Dedifferentiated amniotic fluid mesenchymal stem cell (primary cell): ENCODE data around the gene FAM120B.

Source experiments
- DNase-seq: peaks from one replicate; pipeline ENCODE4 v3.0.0-alpha.2; 2016; ENCODE audit errors: extremely low spot score

Gene FAM120B

GRCh38 chr6:170271771-170272314 is 34.7 kb upstream of the FAM120B start:
- DNase-seq, result no peak

- no peak for DNase-seq
These were observed 34.1 kb upstream of the FAM120B start for GRCh38 chr6:170272341-170273065.

DNA sequence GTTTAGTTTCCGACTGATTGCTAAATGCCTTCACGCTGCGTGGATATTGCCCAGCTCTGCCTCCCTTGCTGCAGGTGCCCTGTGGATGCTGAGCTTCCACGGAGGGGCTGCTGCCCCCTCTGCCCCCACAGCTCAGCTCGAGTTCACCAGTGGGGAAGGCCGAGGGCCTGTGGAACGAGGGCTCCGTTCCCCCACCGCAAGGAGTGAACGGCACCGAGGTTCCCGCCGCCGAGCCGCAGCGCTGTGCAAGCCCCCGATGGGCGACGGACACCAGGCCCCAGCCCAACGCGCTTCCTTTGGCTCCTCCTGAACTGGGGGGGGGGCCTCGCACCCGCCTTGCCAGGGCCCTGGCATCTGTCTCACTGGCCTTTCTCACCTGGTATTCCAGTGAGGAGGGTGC is 33.4 kb upstream of the FAM120B start:
- no peak for DNase-seq

GRCh38 chr6:170273681-170274080 is 32.9 kb upstream of the FAM120B start:
- DNase-seq, result no peak

GRCh38 chr6:170274713-170275560 is 31.6 kb upstream of the FAM120B start:
- DNase-seq, result no peak

DNA sequence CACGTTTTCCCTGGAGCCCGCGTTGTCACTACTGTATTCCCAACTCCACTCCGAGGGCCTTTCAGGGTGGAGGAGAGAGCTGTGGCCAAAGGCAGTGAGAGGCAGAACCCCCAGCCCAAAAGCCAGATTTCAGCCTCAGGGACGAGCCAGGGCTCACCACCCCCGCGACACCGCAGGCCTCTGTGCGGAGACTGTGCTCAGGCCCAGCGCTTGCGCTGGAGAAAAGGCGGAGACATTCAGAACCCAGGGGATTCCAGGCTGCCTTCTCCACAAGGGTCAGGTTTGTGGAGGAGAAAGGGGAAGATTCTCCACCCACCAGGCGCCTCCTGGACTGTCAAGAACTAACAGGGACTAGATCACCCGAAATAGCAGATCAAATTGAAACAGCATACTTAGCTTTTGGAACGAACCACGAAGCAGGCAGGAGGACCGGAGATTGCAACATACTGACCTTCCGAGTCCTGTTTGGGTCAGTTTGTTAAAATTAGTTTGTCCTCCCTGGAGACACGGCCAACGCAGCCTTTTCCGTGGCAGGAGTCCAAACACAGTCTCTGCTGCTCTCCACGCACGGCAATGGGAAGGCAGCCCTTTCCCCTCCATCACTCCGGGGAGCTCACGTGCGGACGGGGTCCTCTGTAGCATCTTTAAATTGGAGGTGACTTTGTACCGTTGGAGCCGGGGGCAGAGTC is 30.0 kb upstream of the FAM120B start:
- DNase-seq, result no peak

DNA sequence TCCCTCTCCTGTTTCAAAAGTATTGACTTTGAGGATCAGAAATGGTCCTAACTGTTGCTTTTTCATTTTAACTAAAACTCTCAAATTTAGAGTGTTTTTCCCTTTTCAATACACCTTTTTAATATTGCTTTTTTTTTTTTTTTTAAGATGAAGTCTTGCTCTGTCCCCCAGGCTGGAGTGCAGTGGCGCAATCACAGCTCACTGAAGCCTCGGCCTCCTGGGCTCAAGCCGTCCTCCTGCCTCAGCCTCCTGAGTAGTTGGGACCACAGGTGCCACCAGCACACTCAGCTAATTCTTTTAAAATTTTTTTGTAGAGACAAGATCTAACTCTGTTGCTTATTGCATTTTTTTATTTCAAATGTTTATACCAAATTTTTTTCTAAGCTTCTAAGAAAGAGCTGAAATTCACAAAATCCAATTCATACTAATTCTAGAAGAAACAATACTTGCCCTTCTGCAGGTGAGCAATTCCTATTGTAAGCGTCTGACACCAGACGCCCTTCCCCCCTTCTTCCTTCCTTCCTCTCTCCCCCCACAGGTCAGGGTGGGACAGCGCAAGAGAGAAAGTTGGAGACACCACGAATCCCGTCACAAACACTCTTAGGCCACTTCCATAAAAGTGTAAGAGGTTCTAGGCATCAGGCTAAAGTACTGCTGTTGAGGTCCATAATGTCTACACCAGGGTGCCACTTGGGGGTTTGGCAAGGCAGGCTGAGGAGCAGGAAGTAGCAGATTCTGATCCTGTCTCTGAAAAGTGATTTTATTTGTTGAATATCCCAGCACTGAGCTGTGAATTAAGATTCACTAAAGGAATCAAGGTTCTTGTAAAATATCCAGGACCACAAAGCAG is 28.4 kb upstream of the FAM120B start:
- no peak for DNase-seq

GRCh38 chr6:170278743-170279094 is 27.8 kb upstream of the FAM120B start:
- no peak for DNase-seq

- DNase-seq, result no peak
These were observed 27.1 kb upstream of the FAM120B start for GRCh38 chr6:170279426-170279825.

DNA sequence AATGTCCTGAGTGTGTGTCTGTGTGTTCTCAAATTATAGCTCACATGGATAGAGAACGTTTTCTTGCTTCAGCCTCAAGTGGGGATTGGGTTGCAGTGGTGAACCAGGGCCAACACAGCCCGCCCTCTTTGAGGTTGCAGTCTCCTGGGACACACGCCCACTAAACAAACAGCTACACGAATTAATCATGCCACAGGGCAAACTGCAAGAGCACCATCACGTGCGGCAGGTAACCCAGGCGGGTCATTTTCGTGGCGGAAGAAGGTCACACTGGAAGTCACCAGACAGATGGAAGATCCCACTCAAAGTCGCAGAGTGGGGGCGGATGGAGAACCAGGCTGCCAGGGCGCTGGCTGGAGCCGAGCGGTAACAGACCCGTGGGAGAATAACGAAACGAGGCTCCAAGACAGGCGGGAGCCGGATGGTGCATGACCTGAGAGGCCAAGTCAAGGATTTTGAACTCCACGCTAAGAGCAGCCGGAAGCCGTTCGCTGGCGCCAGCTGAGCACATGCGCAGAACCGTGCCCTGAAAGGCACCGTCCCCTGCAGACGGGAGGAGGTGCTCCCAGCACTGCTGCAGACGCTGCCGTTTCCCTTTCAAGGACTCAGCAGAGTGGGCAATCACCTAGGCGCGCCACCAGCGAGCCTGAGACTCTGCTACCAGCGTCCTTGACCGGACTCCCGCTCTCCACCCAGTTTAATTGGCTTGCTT is 26.4 kb upstream of the FAM120B start:
- DNase-seq, result no peak

DNA sequence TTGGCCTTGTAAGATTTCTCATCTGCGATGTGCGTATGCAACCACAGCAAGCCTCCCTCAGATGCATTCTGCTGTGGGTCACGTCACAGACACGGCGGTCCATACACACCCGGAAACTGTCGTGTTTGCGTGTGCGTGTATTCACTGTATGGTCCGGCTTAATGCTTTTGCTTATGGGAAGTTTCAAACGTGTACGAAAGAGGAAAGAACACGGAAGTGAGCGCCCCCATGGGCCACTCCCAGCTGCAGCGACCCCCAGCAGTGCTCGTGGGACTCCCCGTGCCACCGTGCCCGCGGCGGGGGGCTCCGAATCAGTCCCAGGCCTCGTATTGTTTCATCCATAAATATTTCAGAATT is 25.9 kb upstream of the FAM120B start:
- DNase-seq, result no peak

- no peak for DNase-seq
These were observed 24.9 kb upstream of the FAM120B start for GRCh38 chr6:170281331-170282292.

DNA sequence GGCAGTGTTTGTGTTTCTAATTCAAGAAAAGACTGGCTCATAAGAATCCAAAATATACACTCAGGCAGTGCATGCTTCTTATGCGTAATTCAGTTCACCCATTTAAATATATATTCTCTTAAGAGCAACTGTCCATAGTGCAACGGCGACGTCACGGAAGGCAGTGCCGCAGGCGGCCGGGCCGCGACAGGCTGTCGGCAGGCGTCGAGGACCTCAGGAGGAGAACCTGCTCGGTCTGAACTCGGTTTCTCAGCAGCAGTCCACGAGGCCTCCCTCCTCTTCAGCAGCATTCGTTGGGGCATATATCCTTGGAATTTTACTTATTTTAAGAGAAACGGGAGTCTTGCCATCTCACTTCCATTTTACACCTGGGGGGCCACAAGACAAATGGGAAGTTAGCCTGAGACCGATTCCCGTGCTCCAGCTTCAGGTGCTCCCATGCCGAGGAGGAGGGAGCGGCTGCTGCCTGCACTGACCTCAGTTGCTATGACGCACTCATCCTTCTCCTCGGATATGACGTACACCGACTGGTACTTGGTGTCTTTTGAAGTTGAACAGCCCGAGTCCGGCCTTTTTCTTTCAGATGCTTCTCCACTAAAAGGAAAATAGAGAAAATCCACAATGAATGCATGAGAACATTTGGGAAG is 23.9 kb upstream of the FAM120B start:
- DNase-seq, result no peak

- no peak for DNase-seq
These were observed 23.1 kb upstream of the FAM120B start for GRCh38 chr6:170283212-170284081.

GRCh38 chr6:170284126-170284773 is 22.3 kb upstream of the FAM120B start:
- DNase-seq, result no peak

- DNase-seq, result no peak
These were observed 21.6 kb upstream of the FAM120B start for GRCh38 chr6:170284866-170285469.

DNA sequence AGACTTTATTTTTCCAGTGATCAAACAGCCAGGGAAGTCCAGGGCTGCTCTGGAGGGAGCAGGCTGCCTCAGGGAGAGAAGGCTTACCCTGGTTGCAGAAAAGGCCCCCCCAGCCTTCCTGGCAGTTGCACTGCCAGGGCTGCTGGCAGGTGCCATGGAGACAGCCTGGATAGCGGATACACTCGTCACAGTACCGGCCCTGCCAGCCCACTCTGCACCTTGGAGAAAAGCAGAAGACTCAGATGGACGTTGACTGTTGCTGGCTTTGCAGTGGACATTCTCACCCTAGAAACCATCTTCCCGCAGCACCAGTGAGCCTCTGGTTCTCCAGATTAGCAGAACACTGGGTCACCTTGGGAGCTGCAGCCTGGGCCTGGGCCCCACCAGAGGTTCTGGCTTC is 21.1 kb upstream of the FAM120B start:
- no peak for DNase-seq
